GF-D8 (cell line): Measurements from ENCODE around the gene HUS1B.
"Not testable (repeated sequence)": the region's sequence is repeated elsewhere in the genome, so short reads cannot be mapped to it uniquely, and the experiment has no call there.

Experiments
- DNase-seq: peaks from one replicate; lab custom pipeline; 2025; lab: John Stamatoyannopoulos, UW

HUS1B gene

GRCh38 chr6:678520-678919, 21.6 kb upstream of the HUS1B start:
- DNase-seq = no peak

GRCh38 chr6:677919-678318, 21.0 kb upstream of the HUS1B start:
- no peak for DNase-seq

- DNase-seq = no peak
These were observed 18.1 kb upstream of the HUS1B start for GRCh38 chr6:674956-675355.

- DNase-seq = no peak
These were observed 17.5 kb upstream of the HUS1B start for GRCh38 chr6:674406-674805.

GRCh38 chr6:667253-667927, 10.5 kb upstream of the HUS1B start:
- DNase-seq = no peak

GRCh38 chr6:665403-666267, 8.7 kb upstream of the HUS1B start:
- no peak for DNase-seq

- DNase-seq = not testable (repeated sequence)
These were observed 6.9 kb upstream of the HUS1B start for GRCh38 chr6:663788-664187.

GRCh38 chr6:659716-660581, 3.0 kb upstream of the HUS1B start:
- DNase-seq = no peak

GRCh38 chr6:658244-658643, 1.3 kb upstream of the HUS1B start:
- DNase-seq = no peak

GRCh38 chr6:657743-658142, 843 bp upstream of the HUS1B start:
- no peak for DNase-seq

GRCh38 chr6:654136-654535, 2.8 kb downstream of the HUS1B start:
- DNase-seq = no peak

GRCh38 chr6:652865-653264, 4.0 kb downstream of the HUS1B start:
- no peak for DNase-seq

GRCh38 chr6:650098-650497, 6.8 kb downstream of the HUS1B start:
- DNase-seq = no peak

- no peak for DNase-seq
These were observed 14.1 kb downstream of the HUS1B start for GRCh38 chr6:642805-643204.

- DNase-seq = no peak
These were observed 15.5 kb downstream of the HUS1B start for GRCh38 chr6:641225-641985.

- DNase-seq = no peak
These were observed 20.4 kb downstream of the HUS1B start for GRCh38 chr6:636488-636887.

GRCh38 chr6:635233-635632, 21.7 kb downstream of the HUS1B start:
- DNase-seq = no peak

- no peak for DNase-seq
These were observed 23.3 kb downstream of the HUS1B start for GRCh38 chr6:633611-634010.

- no peak for DNase-seq
These were observed 28.1 kb downstream of the HUS1B start for GRCh38 chr6:628766-629165.

- DNase-seq = no peak
These were observed 30.7 kb downstream of the HUS1B start for GRCh38 chr6:626236-626635.

GRCh38 chr6:624979-625378, 31.9 kb downstream of the HUS1B start:
- no peak for DNase-seq

GRCh38 chr6:622462-622861, 34.4 kb downstream of the HUS1B start:
- DNase-seq = no peak
